GM19351 (cell line): ENCODE measurements around the gene ACTN1.

Experiments used
- ATAC-seq: cut with Tn5 transposase; IDR thresholded peaks from one replicate; pipeline ENCODE4 v1.9.1; 2021; ENCODE audit warnings: mild to moderate bottlenecking, moderate library complexity; ENCODE audit not compliant: unreplicated experiment

ACTN1 gene

DNA sequence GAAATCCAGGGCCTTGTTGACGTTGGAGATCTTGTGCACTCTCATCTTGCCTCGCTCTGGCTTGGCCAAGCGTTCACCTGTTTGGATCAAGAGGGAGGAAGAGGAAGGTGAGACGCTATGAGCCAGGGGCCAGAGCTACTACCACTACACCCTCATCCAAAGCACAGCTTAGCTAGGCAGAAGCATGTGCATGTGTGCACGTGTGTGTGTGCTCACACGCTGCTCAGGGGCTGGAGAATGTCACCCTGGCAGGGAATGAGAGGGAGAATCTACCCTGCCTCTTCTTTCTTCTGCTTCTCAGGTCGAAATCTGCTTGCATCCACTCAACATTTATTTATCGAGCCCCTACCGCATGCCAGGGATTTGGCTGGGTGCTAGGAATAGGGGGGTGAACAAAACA is 58.1 kb downstream of the ACTN1 start:
- no peak for ATAC-seq

DNA sequence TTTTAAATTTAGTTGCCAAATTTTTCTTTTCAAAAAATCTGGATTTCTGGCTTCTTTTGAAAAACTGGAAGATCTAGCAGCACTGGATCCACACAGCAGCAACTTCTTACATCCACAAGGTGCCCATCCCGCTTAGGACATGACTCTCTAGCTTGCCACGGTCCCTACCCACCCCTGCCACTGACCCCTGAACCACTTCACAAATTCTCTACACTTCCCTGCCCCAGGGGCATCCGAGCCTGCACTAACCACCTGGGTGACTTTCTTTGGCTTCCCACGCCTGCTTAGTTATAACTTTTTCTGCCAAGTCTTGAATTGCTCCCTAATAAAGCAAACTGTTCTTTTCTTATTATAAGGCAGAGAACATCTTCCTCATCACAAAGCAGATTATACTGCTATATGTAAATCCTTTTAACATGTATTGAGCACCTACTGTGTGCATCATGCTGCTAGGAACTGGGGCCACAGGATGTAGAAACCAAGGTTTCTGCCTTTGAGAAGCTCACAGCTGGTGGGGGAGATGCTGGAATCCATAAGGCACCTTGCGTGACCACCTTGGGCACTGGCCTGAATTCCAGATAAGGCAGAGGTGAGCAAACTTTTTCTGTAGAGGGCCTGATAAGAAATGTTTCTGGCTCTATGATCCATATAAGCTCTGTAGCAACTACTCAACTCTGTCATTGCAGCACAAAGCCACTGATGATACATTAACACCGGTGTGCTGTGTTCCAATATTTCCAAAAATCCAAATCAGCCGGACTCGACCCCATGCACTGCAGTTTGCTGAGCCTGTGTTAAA is 59.8 kb downstream of the ACTN1 start:
- no peak for ATAC-seq

DNA sequence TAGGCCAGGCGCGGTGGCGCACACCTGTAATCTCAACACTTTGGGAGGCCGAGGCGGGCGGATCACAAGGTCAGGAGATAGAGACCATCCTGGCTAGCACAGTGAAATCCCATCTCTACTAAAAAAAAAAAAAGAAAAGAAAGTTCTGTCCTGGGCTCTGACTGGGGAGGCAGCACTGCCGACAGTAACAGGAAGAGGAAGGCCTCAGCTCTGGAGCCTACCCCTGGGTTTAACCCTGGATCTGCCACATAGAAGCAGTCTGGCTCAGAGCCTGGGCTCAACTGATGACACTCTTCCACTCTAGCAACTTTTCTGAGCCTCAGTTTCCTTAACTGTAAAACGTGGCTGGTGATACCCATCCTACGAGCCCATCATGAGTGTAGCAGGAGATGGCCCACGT is 60.5 kb downstream of the ACTN1 start:
- ATAC-seq: no peak

DNA sequence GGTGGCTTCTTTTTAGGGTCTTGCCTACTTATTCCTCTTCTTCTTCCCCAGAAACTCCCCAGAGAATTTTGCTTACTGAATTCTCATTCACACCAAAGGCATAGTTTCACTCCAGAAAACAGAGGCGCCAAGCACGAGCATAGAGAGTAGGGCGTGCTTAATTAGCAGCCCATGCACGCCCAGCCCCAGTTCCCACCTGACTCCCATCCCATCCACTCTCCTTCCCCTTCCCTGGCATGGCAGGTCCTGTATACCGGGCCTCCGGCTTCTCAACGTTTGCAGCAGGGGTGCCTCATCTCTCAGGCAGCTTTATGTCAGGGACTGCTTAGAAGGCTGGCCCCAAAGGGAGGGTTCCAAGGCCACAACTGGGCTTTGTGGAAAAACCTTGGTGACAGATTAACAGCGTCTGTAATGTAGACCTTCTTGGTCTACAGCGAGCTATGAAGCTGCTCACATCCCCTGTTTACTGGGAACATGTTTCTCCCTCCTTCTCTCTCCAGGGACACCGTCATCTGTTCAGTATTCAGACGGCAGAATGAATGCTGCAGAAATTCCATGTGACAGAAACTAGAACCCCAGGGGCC is 62.7 kb downstream of the ACTN1 start:
- ATAC-seq: no peak

DNA sequence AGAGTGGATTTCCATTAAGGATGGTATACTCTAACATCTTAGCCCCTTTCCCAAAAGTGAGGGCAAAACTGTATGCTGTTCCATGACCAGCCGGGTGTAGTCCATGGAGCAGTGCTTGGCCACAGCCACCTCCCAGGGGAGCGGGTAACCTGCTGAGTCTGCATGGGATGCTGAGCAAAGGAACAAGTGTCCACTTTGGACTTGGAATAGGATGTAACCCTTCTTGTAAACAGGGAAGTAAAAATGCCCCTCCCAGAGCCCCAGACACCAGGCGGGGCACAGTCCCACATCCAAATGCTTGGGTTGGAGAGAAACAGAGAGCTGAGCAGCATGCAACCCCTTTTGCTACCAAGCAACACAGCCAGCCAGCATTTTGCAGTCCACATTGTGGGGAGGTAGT is 65.6 kb downstream of the ACTN1 start:
- ATAC-seq: no peak

DNA sequence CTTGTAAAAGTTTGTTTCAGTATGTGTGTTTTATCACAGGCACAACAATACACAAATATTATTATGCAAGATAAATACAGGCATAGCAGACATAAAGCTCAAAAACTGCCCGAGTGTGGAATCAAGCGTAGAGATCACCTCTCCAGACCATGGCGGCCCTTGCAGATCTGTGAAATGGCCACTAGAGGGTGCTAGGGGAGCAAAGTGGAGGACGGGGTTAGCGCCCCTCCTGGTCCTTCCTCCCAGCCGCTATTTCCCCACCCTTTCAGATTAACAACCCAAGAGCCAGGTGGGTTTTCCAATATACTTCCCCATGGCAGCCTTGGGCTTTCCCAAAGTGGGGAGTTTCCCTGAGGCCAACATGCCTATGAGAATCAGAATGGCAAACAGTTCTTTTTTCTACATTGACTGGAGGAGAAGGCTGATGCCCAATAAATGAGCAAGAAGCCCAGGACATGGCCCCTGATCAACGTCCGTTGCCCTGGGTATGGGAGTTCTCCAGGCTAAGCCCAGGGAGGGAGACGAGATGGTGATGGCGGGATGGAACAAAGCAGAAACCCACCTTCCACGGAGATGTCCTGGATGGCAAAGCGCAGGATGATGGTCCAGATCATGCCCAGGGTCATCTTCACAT is 67.4 kb downstream of the ACTN1 start:
- ATAC-seq: peak; percentile 60

DNA sequence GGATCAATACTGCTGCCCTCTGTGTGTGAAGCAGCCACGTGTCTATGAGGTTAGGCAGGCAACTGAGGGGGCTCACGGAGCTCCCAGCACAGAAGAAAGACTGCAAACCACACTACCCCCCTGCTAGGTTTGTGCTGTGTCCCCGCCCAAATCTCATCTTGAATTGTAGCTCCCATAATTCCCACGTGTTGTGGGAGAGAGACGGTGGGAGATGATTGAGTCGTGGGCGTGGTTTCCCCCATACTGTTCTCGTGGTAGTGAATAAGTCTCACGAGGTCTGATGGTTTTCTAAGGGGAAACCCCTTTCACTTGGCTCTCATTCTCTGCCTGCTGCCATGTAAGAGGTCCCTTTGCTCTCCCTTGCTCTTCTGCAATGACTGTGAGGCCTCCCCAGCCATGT is 68.6 kb downstream of the ACTN1 start:
- no peak for ATAC-seq

DNA sequence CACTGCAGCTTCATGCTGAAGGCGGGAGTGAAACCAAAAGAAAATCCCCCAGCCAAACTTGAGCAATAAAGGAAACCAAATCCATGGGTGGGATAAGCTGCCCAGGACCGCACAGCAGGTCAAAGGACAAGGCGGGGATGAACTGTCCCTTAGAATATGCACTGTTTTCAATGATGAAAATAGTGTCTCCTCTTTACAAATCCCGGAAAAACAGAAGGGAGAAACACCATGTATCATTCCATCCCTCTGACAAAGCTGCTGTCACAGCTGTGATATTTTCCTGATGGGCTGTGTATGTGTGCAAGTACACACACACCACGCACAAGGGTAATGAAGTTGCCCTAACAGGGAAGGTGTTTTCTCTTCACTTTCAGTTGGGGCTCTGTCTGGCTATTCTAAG is 70.3 kb downstream of the ACTN1 start:
- ATAC-seq: no peak

DNA sequence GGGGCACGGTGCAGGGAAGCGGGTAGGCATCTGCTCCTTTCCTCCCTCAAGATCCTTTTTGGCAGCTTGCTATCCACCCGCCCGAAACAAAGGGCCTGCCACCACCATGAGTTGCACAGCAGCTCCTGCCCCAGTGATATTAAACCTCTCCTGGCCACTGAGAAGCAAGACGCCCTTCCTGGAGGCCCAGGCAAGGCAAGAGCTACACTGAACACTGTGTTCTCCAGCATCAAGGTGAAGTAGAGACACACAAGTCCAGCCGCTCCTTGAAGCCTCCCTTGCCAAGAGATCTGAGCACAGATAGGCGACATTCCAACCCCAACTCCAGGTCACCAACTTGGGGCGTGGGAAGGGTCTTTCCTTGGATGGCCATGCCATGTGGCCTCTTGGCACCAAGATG is 70.9 kb downstream of the ACTN1 start:
- no peak for ATAC-seq

DNA sequence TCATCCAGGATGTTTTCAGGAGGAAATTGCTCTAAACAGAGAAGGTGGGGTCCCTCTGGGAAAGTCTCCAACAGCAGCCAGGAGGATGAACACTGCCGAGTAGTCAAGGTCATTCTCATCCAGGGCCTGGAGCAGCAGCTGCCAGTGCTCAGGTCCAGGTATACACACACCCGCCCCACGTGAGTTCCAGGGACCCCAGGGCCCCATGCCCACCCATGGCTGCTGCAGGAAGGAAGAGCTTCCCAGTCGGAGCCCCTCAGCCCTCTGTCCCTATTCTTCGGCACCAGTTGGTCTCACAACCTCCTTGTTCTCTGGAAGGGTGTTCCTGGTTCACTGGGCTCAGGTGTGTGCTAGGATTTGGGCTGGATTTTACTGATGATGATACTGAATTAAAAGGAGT is 72.7 kb downstream of the ACTN1 start:
- no peak for ATAC-seq

DNA sequence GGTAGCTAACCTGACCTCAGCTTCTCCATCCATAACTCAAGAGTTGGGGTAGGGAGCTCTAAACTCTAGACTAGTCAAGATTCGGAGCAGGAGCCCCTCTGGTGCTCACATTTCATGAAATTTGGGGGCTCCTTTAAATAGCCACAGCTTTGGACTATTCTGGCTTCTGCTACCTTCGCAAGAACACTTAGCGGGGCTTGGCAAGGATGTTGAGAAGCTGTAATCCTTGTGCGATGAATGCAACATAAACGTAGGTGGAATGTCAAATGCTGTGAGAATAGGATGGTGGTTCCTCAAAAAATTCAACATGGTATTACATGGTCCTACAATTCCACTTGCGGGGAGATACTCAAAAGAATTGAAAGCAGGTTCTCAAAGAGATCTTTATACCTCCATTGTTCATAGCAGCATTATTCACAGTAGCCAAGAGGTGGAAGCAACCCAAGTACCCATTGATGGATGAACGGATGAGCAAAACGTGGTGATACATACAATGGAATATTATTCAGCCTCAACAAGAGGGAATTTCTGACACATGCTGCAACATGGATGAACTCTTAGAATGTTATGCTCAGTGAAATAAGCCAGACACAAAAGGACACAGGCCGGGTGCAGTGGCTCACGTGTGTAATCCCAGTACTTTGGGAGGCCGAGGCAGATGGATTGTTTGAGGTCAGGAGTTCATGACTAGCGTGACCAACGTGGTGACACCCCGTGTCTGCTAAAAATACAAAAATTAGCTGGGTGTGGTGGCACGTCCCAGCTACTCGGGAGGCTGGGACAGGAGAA is 73.8 kb downstream of the ACTN1 start:
- no peak for ATAC-seq

DNA sequence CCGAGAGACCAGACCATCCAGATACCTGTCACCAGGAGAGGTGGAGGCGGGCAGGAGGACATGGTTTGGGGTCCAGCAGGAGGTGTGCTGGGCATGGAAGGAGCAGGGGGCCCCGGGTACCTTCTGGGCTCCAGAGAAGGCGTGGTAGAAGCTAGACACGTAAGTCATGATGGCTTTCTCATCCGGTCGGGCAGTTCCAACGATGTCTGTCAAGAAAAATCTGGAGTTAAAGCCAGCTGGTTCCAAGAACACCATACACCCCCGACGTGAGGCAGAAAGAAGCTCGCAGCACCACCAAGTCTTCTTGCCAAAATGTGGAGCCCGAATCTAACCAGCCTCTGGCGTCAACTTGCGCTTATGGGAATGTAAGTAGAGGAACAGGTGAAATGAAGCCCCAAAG is 76.7 kb downstream of the ACTN1 start:
- no peak for ATAC-seq

DNA sequence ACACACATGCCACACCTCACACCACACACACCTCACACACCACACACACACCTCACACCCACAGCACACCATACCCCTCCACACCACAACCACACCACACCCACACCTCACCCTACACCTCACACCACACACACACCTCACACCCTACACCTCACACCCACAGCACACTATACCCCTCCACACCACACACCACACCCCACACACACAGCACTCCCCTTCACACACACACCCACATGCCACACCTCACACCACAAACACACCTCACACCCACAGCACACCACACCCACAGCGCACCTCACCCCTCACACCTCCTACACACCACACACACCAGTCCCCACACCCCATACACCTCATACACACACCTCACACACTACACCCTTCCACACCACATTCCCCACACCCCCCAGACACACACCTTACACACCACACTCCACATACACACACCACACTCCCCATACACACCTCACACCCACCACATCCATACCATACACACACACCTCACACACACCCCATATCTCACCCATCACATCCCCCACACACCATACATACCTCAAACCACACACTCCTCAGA is 80.0 kb downstream of the ACTN1 start:
- no peak for ATAC-seq

DNA sequence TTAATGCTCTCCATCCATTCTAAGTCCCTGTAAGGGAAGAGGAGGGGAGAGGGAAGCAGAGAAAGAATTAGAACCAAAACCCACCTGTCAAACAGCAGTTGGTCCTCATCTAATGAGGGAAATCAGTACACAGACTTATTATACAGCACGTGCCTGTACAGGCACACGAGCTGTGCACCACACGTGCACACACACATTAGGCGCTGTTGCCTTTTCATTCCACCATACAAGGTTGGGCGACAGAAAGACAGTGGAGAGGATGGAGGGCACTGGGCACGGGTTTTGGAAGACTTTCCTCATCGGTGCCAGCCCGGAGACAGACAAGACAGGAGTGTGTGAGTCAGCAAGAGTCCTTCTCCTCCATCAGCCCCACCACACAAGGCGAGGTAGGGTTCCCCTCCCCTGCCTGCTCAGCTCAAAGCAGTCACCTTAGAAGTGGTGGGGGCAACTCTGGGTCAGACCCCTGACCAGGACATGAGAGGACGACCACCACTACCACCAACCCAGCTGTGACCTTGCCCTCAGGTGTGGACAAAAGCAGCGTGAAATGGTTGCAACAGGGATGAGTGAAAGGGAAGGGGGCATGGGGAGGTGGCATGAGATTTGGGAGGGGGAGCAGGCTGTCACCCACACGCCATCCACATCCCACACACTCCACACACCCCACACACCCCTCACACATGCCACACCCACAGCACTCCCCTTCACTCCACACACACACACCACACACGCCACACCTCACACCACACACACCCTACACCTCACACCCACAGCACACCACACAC is 80.7 kb downstream of the ACTN1 start:
- ATAC-seq: no peak

DNA sequence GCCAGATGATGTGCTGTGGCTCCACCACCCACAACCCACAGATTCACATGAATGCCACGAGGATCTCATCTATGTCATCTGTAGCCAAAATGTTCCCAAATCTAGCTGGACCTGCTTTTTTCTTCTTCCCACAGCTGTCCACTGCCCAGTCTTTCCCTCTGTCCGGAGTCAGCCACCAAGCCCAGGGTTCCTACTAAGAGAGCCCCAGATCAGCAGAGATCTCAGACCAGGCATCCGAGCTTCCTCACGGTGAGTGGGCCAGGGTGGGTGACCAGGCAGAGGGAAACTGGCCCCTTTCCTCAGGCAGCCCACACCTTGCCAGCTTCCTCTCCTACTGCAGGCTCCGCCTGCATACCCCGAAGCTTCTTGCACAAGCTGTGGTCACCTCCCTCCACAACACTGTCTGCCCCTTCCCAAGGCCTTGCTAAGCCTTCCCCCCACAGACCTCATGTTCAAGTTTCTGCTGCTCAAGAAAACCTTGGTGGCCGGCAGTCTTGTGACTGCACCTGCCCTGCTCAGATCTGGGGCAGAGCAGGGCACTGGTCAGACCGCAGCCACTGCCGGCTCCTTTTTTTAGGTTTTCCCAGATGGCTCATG is 81.4 kb downstream of the ACTN1 start:
- no peak for ATAC-seq

DNA sequence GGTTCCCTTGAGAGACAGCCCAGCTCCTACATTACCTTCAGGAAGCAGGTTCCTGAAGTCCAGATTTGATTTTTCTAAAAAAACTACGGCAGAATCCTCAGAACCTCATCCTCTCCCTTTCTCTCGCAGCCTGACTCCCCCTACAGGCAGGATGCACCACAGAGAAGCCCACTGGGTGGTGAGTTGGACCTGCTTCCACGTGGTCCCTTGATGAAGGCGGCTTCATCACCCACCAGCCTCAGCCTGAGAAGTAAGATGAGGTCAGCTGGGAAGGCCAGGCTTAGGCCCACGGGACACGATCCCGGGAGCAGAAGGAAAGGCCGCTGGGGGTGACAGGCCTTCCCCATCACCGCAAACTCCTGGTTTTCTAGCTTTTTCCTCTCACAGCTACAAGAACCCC is 83.0 kb downstream of the ACTN1 start:
- no peak for ATAC-seq

DNA sequence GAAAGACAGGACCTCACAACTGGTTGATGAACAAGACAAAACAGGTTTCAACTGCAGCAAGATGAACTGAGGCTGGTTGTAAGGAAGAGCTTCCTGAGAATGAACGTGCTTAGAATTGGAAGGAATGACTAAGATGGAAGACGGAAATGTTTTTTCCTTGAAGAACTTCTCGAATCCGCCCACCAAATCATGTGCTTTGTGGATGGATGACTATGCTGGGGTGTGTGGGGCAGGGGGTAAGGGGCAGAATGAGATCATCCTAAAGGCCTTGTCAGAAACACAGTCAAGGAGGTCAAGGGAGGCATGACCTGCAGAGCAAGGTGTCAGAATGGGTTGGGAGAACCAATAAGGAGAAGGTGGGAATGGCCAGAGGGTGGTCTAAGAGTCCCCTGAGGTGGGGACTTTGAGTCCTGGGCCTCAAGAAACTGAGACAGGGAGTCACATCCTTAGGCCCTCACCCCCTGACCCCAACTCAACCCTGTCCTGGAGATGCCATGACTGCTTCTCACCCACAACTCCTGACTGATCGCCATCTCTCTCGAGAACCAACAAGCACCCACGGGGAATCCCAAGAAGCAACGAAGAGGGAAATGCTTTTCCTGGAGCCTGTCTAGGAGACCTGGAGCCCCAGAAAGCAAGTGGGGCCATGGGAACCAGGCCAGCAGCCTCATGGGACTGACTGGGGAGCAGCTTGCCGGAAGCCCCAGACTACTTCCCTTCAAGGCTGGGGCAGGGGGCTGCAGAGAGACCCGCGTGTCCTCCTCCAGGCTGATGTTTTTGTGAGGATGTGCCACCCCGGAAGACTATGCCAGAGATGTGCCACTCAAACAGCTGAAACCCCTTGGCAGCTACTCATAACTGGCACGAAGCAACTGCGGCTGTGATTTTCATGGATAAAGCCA is 84.0 kb downstream of the ACTN1 start:
- ATAC-seq: no peak

DNA sequence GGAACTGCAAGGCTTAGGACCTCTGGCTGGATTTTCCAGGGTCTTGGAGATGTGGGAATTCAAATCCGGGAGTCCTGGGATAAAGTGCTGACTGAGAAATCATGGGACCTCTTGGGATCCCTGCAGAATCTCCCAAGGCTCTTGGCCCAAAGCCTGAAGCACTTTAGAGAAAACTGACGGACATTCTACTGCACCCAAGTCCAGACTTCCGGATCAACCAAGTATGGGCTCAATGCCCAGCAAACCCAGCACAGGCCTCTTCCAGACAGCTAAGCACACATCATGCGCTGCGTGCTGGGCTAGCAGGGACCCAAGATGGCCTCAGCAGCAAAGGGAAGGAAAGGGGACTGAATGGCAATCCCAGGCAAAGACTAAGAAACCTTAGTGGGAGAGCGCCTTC is 85.0 kb downstream of the ACTN1 start:
- no peak for ATAC-seq

DNA sequence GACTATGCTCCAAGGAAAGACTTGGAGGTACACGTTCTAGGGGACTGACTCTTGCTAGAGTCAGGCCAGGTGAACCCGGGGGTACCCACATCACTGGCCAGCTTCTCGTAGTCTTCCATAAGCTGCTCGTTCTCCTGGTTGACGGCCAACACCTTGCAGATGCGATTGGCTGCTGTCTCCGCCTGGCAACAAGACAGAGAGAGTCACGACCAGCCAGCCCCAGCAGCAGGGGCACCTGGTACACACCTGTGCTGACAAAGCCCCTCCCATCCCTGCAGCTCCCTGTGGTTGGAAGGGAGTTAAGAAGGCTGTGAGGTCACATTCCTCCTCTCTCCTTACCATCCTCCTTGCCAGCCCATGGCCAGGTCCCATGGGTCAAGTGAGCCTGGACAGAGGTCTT is 85.5 kb downstream of the ACTN1 start:
- no peak for ATAC-seq
